ENCODE measurements around the gene MYBPC3. TPM values are rescaled to one million over a fixed set of nuclear protein-coding genes. Genes with fewer than 3 reads are reported as not detected.
A peak's percentile ranks its signal among the peaks of the same experiment; 100 is the strongest.

MYBPC3 gene
- total RNA-seq: not detected

GRCh38 chr11:47352556-47352955 lies at the start of gene MYBPC3:
Gene MYBPC3, minus strand, starts transcription at chr11:47352702. Its CDS starts 55 bp downstream, at chr11:47352647.
- H3K4me1 ChIP-seq: peaks cover 13% of the 10 kb centered on the region
- TF ChIP-seq POLR2AphosphoS5 (IDR thresholded peaks at IDR 0.05; ENCODE audit: insufficient read depth in 1 of 2, low read depth in 1 of 2) (no peak), CTCF (IDR thresholded peaks at IDR 0.05) (no peak), POLR2A (IDR thresholded peaks at IDR 0.05) (no peak)
- H3K4me3 ChIP-seq: no peak within 1 kb of the TSS
- H3K9me3 ChIP-seq: no peaks in the 10 kb centered on the region
- no peak for DNase-seq (ENCODE audit: extremely low spot score in 2 of 2)
- no peak within 1 kb of the TSS for H3K27ac ChIP-seq
- H3K36me3 ChIP-seq: no peaks in the 10 kb centered on the region
- intact Hi-C loops (cut with DNase I): loop anchor here (5.0 to 10.0 kb wide), 3 partner anchors 68 to 458 kb away; partner anchors contain the start of gene ARFGAP2
- no peaks in the 10 kb centered on the region for H3K27me3 ChIP-seq

DNA sequence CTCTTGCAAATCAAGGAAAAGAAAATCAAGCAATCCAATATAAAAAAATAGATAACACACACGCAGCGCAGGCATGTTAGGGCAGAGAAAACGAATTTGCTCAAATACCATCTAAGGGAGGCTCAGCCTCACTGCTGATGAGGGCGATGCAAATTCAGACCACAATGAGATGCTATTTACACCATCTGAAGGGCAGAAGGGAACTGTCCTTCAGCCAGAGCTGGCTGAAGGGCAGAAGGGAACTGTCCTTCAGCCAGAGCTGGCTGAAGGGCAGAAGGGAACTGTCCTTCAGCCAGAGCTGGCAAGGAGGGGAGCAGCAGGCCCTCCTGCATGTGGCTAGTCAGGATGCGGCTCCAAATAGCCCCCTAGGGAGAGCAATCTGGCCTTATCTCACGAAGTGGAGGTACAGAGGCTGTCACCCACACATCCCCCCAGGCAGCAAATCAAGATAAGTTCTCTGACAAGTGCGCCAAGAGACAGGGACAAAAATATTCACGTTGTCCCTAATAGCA lies 48.3 kb upstream of the MYBPC3 start:
- H3K4me3 ChIP-seq: peak overlapping the region; percentile 54 to 57
- intact Hi-C loops (cut with DNase I): no loop called here
- peaks cover 28% of the 10 kb centered on the region for H3K4me1 ChIP-seq
- H3K9me3 ChIP-seq: no peaks in the 10 kb centered on the region
- H3K27me3 ChIP-seq: no peaks in the 10 kb centered on the region
- peak overlapping the region; percentile 87 for H3K27ac ChIP-seq
- DNase-seq (ENCODE audit: extremely low spot score in 2 of 2): no peak
- TF ChIP-seq CTCF (IDR thresholded peaks at IDR 0.05): no peak
- no peak for TF ChIP-seq POLR2A (IDR thresholded peaks at IDR 0.05)
- TF ChIP-seq POLR2AphosphoS5 (IDR thresholded peaks at IDR 0.05; ENCODE audit: insufficient read depth in 1 of 2, low read depth in 1 of 2): no peak
- H3K36me3 ChIP-seq: no peaks in the 10 kb centered on the region

DNA sequence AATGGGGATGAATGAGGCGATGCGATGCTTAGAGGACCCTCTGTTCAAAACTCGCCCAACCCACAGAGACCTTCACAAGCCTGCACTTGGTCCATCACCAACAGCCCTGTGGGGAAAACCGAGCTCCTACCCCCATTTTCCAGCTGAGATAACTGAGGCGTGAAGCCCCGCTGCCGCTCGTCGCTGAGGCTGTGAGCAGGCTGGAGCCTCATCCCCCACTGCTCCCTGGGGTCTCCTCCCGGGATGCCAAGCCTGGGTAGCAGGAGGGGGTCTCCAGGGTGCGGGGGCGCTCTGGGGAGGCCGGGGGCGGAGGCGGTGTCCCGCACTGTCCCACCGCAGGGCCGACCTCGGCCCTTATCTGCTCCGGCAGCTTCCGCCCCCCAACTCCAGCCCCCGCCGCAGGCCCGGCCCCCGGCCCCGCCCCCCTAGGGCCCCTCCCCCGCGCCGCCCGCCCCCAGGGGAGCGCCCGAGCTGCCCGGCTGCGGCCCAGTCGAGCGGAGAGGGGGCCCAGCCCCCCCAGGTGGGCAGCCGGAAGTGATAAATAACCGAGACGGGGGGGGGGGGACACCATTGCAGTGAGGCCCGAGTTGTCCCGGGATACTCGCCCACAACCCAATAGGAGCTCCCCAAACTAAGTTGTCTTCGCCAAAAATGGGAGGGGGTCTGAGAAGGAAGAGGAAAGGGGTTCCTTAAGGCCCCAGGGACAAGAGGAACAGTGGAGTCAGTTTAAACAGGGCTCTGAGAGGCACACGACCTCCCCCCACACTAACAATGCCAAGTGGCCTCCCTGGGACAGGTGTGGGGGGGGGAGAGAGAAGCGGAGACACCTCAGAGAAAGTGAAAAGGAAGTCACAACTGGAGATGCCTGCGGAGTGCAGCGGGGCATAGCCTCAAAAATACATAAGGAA lies 47.6 kb upstream of the MYBPC3 start:
- DNase-seq (ENCODE audit: extremely low spot score in 2 of 2): no peak
- no peaks in the 10 kb centered on the region for H3K27me3 ChIP-seq
- peak overlapping the region; percentile 87 for H3K27ac ChIP-seq
- H3K36me3 ChIP-seq: no peaks in the 10 kb centered on the region
- peak overlapping the region; percentile 54 to 57 for H3K4me3 ChIP-seq
- no peaks in the 10 kb centered on the region for H3K9me3 ChIP-seq
- peaks cover 32% of the 10 kb centered on the region for H3K4me1 ChIP-seq
- intact Hi-C loops (cut with DNase I): loop anchor here (2.0 kb wide), 1 partner anchor 77 kb away; no protein-coding TSS in a partner anchor
- no peak for TF ChIP-seq CTCF (IDR thresholded peaks at IDR 0.05)
- TF ChIP-seq POLR2AphosphoS5 (IDR thresholded peaks at IDR 0.05; ENCODE audit: insufficient read depth in 1 of 2, low read depth in 1 of 2): peak in 1 of 2 donors; percentile 83
- TF ChIP-seq POLR2A (IDR thresholded peaks at IDR 0.05): peak in 1 of 2 donors; percentile 37

GRCh38 chr11:47398551-47398950 lies 46.0 kb upstream of the MYBPC3 start:
- H3K4me3 ChIP-seq: no peak overlapping the region
- H3K9me3 ChIP-seq: no peaks in the 10 kb centered on the region
- H3K27ac ChIP-seq: no peak overlapping the region
- H3K4me1 ChIP-seq: peaks cover 34% of the 10 kb centered on the region
- no peak for DNase-seq (ENCODE audit: extremely low spot score in 2 of 2)
- TF ChIP-seq POLR2AphosphoS5 (IDR thresholded peaks at IDR 0.05; ENCODE audit: insufficient read depth in 1 of 2, low read depth in 1 of 2) (no peak), POLR2A (IDR thresholded peaks at IDR 0.05) (no peak), CTCF (IDR thresholded peaks at IDR 0.05) (no peak)
- H3K27me3 ChIP-seq: no peaks in the 10 kb centered on the region
- H3K36me3 ChIP-seq: no peaks in the 10 kb centered on the region
- intact Hi-C loops (cut with DNase I): loop anchor here (2.0 kb wide), 1 partner anchor 76 kb away; no protein-coding TSS in a partner anchor

Data from vagina (tissue), 2 donors.